K562 (cell line): ENCODE data around the gene MRPL40. TPM values are rescaled to one million over a fixed set of nuclear protein-coding genes. Genes with fewer than 3 reads are reported as not detected.

Source experiments
- AFF1 ChIP-seq, 2 experiments: fragments of 450-650 bp; IDR thresholded peaks; 2 replicates each; pipeline ENCODE4 v1.6.1; 2018; ENCODE audit warnings: mild to moderate bottlenecking in 2 of 2, low read depth in 1 of 2; ENCODE audit not compliant: partially characterized antibody in 2 of 2
- CEBPB ChIP-seq: fragments of 450-650 bp; IDR thresholded peaks from 2 replicates; pipeline ENCODE4 v1.6.1; 2016; ENCODE audit warnings: missing genetic modification characterization, missing compliant biosample characterization
- E2F6 ChIP-seq, 2 experiments: IDR thresholded peaks; 2 replicates each; pipeline ENCODE4 v1.6.1; 2011; ENCODE audit warnings: borderline replicate concordance in 1 of 2, control low read depth in 1 of 2, low read depth in 1 of 2, low read length in 1 of 2, mild to moderate bottlenecking in 1 of 2, mixed read lengths in 1 of 2, moderate library complexity in 1 of 2; ENCODE audit not compliant: insufficient read depth in 1 of 2, insufficient read length in 1 of 2, poor library complexity in 1 of 2, severe bottlenecking in 1 of 2; ENCODE audit errors: extremely low read depth in 1 of 2
- ELK3 ChIP-seq: fragments of 450-650 bp; formaldehyde crosslinking; IDR thresholded peaks from 2 replicates; pipeline ENCODE4 v1.4.0; 2020; ENCODE audit warnings: mild to moderate bottlenecking
- MTF1 ChIP-seq: fragments of 250-450 bp; sonication (Bioruptor Pico); IDR thresholded peaks from 2 replicates; pipeline ENCODE4 v1.9.0; 2021; ENCODE audit warnings: moderate library complexity, mild to moderate bottlenecking, inconsistent platforms, borderline replicate concordance
- PPARD ChIP-seq: fragments of 250-450 bp; sonication (Bioruptor Pico); IDR thresholded peaks from 2 replicates; pipeline ENCODE4 v1.8.0; 2022; ENCODE audit warnings: inconsistent platforms, mild to moderate bottlenecking, moderate library complexity
- RBM39 ChIP-seq: fragments of 200-400 bp; formaldehyde crosslinking; optimal IDR thresholded peaks from 2 replicates; pipeline ENCODE3; 2018; ENCODE audit warnings: low read depth, low read length
- SAP30 ChIP-seq: fragments of 200-600 bp; sonication (generic); IDR thresholded peaks from 2 replicates; pipeline ENCODE4 v1.6.1; 2012; ENCODE audit warnings: borderline replicate concordance, low read depth, mild to moderate bottlenecking, moderate library complexity, low read length, control low read depth, inconsistent platforms; ENCODE audit not compliant: insufficient read depth, poor library complexity, severe bottlenecking
- SFPQ ChIP-seq: fragments of 200-400 bp; formaldehyde crosslinking; IDR thresholded peaks from 2 replicates; pipeline ENCODE4 v1.6.1; 2017; ENCODE audit warnings: mild to moderate bottlenecking, low read depth, low read length, moderate library complexity
- STAT6 ChIP-seq: sonication (generic); formaldehyde crosslinking; IDR thresholded peaks from 2 replicates; pipeline ENCODE4 v1.8.1; 2023; ENCODE audit warnings: mild to moderate bottlenecking, missing genetic modification reagents
- ZFP36 ChIP-seq: fragments of 150-350 bp; IDR thresholded peaks from 2 replicates; pipeline ENCODE4 v1.6.1; 2018; ENCODE audit warnings: low read length, low read depth; ENCODE audit not compliant: partially characterized antibody
- ZNF197 ChIP-seq: fragments of 200-800 bp; sonication (Bioruptor generic); IDR thresholded peaks from 2 replicates; pipeline ENCODE4 v1.6.1; 2016; ENCODE audit warnings: low read depth, missing genetic modification characterization, missing compliant biosample characterization
- ZNF41 ChIP-seq: fragments of 250-450 bp; sonication (Bioruptor Pico); conservative IDR thresholded peaks from 2 replicates; pipeline ENCODE4 v1.4.0; 2020; ENCODE audit warnings: mild to moderate bottlenecking
- polyA plus RNA-seq, 8 experiments: library from polyadenylated mRNA; depleted of rRNA in 4 of 8; stranded (reverse) in 5 of 8; unstranded in 3 of 8; fragments of >200 nt; fragmentation: Nextera tagmentation in 2 of 8; fragmentation: Illumina TruSeq in 1 of 8; extraction: Ambion mirVana in 2 of 8; extraction: Trizol in 1 of 8; gene quantifications; 2 replicates each; pipeline versions ENCODE4 v1.2.1 to v1.2.3, GENCODE V29; 2011 to 2014; ENCODE audit warnings: inconsistent platforms in 1 of 8, missing spikeins in 1 of 8
- total RNA-seq, 7 experiments: library from RNA; depleted of rRNA in 6 of 7; stranded (reverse); fragments of >200 nt in 6 of 7; fragmentation: Illumina TruSeq in 2 of 7; extraction: Trizol in 2 of 7; gene quantifications; 2 replicates each; pipeline versions ENCODE4 v1.2.1 to v1.2.3, GENCODE V29; 2011 to 2021; ENCODE audit warnings: low replicate concordance in 1 of 7

MRPL40 gene
- total and polyA plus RNA-seq, 9 of the 15 experiments (the other 6 are each of a cell fraction or from before 2014, with no cell fraction given) = 132 to 652 (median 208) TPM

- TF ChIP-seq SFPQ (no peak), E2F6 (IDR thresholded peaks at IDR 0.05; ENCODE audit: borderline replicate concordance in 1 of 2, extremely low read depth in 1 of 2, insufficient read depth in 1 of 2, insufficient read length in 1 of 2, low read depth in 1 of 2, low read length in 1 of 2, poor library complexity in 1 of 2, severe bottlenecking in 1 of 2) (peak in 1 of 2 experiments; percentile 80), ZNF197 (CRISPR knock-in tag) (no peak), STAT6 (CRISPR knock-in tag) (peak; percentile 96), MTF1 (CRISPR knock-in tag) (0 out of 2 replicates have a peak, but pooled peaks have one; percentile 5), CEBPB (tag) (no peak), ELK3 (CRISPR knock-in tag) (no peak), PPARD (no peak), AFF1 (IDR thresholded peaks at IDR 0.05; ENCODE audit: low read depth in 1 of 2, partially characterized antibody in 2 of 2) (no peak), ZFP36 (no peak), ZNF41 (CRISPR knock-in tag) (no peak), SAP30 (peak; percentile 84), RBM39 (no peak)
Observed at GRCh38 chr22:19430890-19431541, 1.3 kb upstream of the MRPL40 start (continued).
